ENCODE measurements around the gene MINAR2.

Gene MINAR2

DNA sequence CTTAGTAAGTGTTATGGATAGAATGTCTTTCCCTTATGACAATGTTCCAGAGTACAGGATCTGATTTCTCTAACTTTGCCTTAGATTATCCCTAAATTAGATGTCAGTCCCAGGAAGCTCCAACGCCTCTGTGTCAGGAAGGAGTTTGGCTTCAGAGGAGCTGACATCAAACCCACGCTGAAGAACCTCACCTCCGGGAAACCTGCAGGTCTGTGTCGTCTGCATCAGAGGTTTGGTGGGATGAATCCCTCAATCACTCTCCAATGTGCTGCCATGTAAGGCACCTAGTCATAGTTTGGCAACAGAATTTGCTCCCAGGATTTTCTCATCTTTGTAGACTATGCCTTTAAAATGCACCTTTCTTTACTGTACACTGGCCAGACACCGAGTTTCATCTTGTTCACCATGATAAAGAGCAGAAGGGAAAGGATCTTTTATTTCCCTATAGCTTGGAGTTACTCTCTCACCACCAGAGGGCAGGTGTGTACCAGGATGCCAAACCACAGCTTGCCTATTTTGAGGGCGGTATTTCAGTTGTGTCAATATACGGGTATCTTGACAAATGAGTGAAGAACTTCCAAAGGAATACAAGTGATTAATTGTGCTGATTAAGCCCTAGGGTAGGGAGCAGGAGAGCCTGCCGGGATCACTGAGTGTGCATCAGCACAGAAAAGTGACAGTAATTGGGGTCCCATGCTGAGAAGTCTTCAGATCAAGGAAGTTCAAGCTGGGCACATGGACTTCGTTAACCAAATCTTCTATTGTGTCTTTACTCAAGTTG is 23.4 kb downstream of the MINAR2 start:
- DNase-seq (ENCODE audit: low read depth) = peak; percentile 44

DNA sequence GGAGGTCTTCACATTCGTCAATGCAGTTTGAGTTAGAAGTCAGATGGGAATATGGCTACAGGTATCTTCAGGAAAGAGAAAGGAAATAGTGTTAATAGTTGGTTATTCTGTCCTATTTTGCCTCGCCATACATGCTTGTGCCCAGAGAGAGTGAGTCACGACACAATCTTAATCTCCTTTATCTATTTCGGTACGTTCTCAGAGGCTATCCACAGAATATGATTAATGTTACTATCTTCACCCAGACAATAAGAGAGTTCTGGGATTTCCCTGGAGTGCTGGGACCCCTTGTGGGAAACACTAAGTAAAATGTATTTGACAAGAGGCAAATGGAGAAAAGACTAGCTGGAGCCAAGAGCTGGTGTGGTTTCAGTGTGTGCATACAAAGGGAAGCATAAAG is 25.5 kb downstream of the MINAR2 start:
- DNase-seq (ENCODE audit: low read depth) = no peak

DNA sequence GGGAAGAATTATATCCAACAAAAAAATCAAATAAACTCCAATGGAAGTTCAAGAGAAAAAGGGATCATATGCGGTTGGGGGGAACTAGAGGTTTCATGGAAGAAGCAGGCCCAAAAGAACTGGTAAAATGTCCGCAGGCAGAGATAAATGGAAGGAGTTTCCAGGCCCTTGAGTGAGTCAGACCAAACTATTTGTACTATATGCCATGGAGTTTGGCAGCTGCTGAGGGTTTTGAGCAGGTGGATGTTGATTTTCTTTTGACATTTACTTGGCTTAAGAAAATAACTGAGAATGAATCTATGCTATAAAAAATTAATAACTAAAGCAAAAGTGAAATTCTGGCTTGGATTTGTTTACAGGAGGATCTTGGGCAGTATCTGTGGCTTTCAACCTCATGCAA is 33.7 kb downstream of the MINAR2 start:
- DNase-seq (ENCODE audit: low read depth) = no peak

- DNase-seq (ENCODE audit: low read depth) = no peak
Measured at GRCh38 chr5:129803403-129803802, 55.5 kb downstream of the MINAR2 start.

DNA sequence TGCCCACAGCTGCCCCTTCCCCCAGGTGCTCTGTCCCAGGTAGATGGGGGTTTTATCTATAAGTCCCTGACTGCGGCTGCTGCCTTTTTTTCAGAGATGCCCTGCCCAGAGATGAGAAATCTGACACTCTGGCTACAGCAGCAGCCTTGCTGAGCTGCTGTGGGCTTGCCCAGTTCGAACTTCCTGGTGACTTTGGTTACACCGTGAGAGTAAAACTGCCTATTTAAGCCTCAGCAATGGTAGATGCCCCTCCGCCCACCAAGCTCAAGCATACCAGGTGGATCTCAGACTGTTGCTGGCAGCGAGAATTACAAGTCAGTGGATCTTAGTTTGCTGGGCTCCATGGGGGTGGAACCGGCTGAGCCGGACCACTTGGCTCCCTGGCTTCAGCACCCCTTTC is 56.8 kb downstream of the MINAR2 start:
- no peak for DNase-seq (ENCODE audit: low read depth)

GRCh38 chr5:129807162-129807814 is 59.4 kb downstream of the MINAR2 start:
- no peak for DNase-seq (ENCODE audit: low read depth)
